Measurements from ENCODE around the gene LIMK2. TPM values are rescaled to one million over a fixed set of nuclear protein-coding genes. Genes with fewer than 3 reads are reported as not detected.

LIMK2 gene
- total and polyA plus RNA-seq, 10 of the 15 experiments (the other 5 are each of a cell fraction or from before 2014, with no cell fraction given): 2.9 to 40.4 (median 26.7) TPM

DNA sequence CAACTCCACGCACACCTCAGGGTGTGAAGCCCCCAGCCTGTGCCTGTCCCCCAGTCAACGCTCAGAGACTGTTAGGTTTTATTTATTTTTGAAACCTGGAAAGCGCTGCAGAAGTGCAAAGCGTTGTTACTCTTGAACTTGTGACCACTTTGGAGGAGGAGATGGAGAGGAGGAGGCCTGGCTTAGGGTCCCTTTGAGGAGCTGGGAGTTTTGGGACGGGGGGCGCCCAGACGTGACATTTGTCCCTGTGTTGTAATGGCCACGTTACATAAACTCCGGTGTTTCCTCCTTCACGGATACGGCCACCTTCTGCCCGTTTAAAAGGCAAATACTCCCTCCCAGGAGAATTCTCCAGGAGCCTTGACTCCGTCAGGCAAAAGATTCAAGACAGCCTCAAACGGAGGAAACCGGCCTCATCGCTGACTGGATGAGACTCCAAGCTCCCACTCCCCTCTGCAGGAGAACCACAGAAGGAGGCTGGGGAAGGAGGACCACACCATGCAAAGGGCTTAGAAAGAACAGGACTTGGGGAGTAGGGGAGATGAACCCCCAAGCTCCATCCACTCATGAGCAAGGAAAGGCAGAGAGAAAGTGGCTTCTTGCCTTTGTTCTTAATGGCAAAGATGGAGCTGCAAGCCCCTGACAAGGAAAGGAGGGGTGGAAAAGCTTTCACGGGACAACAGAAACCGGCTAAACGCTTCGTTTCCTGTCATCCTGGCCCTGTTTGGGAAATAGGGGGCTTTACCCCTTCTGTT is 79.6 kb downstream of the LIMK2 start:
- H3K79me2 ChIP-seq (ENCODE audit: control insufficient read depth, insufficient read depth, low read length): no peaks in the 10 kb centered on the region
- ATAC-seq (peak; percentile 5), DNase-seq (ENCODE audit: low read depth, low spot score) (no peak), FAIRE-seq (no peak)
- peak overlapping the region; percentile 41 for H3K9ac ChIP-seq (ENCODE audit: control insufficient read depth, insufficient read depth, low read length)
- H3K27me3 ChIP-seq (replicated peaks in 1 of 2; ENCODE audit: control insufficient read depth in 2 of 2, insufficient read depth in 2 of 2, low read length in 1 of 2): no peaks in the 10 kb centered on the region
- H3K9me3 ChIP-seq (replicated peaks; ENCODE audit: control insufficient read depth, insufficient read depth, low read length): no peaks in the 10 kb centered on the region
- in situ Hi-C loops (cut with MboI) (no loop called here), intact Hi-C loops (cut with micrococcal nuclease; ENCODE audit: unreplicated experiment) (loop anchor here (10.0 kb wide), 1 partner anchor 207 kb away; the partner anchor contains the start of gene SMTN)
- H3K4me2 ChIP-seq (ENCODE audit: control insufficient read depth, insufficient read depth): peak overlapping the region; percentile 97
- ChIA-PET CTCF (interaction anchor here (0.7 to 4.1 kb wide), 7 partner anchors 9 to 91 kb away, joined by 3 to 24 read pairs (median 11); partner anchors contain the start of gene LIMK2), RAD21 (ENCODE audit: unreplicated experiment) (interaction anchor here (0.8 to 2.5 kb wide), 8 partner anchors 18 to 245 kb away, joined by 3 to 21 read pairs (median 4); partner anchors contain the start of gene LIMK2), SMC1A (ENCODE audit: uncharacterized antibody, unreplicated experiment) (interaction anchor here (0.6 to 3.0 kb wide), 13 partner anchors 9 to 1004 kb away, joined by 3 to 18 read pairs (median 4); partner anchors contain the start of gene LIMK2), POLR2A (interaction anchor here (1.0 to 1.4 kb wide), 4 partner anchors 22 to 867 kb away, joined by 3 to 6 read pairs (median 4); partner anchors contain the start of genes DRG1 and LIMK2)
- peak overlapping the region; percentile 82 for H3K4me3 ChIP-seq
- no peaks in the 10 kb centered on the region for H3K36me3 ChIP-seq (ENCODE audit: control insufficient read depth in 2 of 2, insufficient read depth in 2 of 2, low read length in 1 of 2)
- no peak for TF ChIP-seq CBX5 (IDR thresholded peaks at IDR 0.05; ENCODE audit: low read depth)
- TF ChIP-seq ZNF384 (IDR thresholded peaks at IDR 0.05; ENCODE audit: borderline replicate concordance, low read depth, low read length): no peak
- TF ChIP-seq SMAD1 (IDR thresholded peaks at IDR 0.05; ENCODE audit: low read depth, partially characterized antibody): no peak
- TF ChIP-seq EED (IDR thresholded peaks at IDR 0.05; ENCODE audit: low read depth): peak; percentile 39; the same call in 1 of the 2 replicates
- no peak for TF ChIP-seq TBL1XR1 (IDR thresholded peaks at IDR 0.05; ENCODE audit: low read depth, low read length)
- peak overlapping the region; percentile 59 for H2AFZ ChIP-seq (ENCODE audit: control insufficient read depth, low read depth, low read length)
- H3K27ac ChIP-seq (ENCODE audit: control insufficient read depth, insufficient read depth): peak overlapping the region; percentile 21
- BruUV-seq (replicated peaks): no TSS peak
- H4K20me1 ChIP-seq (ENCODE audit: control insufficient read depth, insufficient read depth): no peaks in the 10 kb centered on the region
- peaks cover 26% of the 10 kb centered on the region for H3K4me1 ChIP-seq (ENCODE audit: control insufficient read depth, insufficient read depth, low read length)
- WGBS (ENCODE audit: insufficient coverage, insufficient replicate concordance, low lambda C conversion rate, missing lambda C conversion rate): under 1% methylated on average over 20 of the region's 20 CpGs

All from GM12878 (cell line).